Activated CD8-positive, alpha-beta memory T cell treated with anti-CD3 and anti-CD28 coated beads for 24 hours (primary cell): ENCODE results near the gene MED12L.

Source experiments
- DNase-seq: peaks from one replicate; pipeline ENCODE4 v3.0.0-alpha.2; 2020

MED12L gene

DNA sequence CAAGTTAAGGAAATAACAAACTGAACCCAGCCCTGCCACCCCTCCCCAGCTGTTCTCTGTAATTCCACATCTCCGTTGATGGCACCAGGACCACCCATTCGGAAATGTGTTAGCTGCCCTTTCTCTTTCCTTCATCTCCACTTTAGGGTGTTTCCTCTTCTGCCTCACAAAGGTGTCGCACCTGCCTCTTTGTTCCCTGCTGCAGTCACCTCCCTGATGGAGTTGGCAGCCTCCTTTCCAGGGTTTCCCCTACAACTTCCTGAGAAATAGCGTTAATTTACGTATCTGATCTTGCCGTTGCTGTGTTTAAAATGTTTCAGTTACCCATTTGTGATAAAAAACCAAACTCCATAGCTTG, 60.2 kb downstream of the MED12L start:
- no peak for DNase-seq

DNA sequence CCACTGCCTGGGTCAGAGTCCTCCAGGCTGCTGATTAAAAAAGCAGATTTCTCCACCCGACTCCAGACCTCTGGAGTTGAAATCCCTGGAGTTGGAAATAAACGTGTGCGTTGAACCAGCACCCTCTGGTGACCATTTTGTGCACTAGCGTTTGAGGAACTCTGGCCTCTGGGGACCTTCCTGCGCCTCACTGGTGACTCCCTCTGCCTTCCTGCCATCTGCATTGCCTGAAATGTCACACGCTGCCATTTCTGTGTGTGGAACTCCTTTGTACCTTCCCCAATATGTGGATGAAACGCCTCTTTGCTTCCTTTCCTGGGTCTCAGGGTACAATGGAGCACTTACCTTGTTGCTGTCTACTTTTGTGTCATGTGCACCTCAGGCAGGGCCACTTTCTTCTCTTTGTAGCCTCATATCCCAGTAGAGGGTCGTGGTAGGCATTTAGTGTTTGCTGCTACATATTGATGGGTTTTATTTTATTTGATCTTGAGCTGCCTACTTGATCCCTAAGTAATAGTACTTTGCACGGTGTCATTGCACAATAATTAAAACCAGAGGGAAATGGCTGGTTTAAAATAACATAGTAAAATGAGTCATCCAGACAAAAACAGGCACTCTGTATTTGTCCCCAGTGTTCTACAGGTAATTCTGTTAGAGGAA, 60.7 kb downstream of the MED12L start:
- DNase-seq: peak; percentile 73

DNA sequence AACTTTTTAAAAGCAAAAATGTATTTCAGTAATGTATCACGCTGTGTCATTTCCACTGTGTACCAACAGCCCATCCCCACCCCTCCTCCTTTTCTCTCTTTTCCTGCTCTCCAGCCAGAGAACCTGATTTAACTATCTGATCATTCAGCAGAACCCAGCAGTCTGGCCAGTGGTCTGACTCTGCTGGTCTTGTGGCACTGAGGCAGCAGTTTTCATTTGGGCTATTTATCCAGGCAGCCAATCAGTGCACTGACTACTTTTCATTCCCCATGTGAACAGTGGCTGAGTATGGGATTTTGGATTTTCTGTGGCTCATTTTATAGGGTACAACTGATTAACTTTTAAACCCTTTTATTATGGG, 61.2 kb downstream of the MED12L start:
- DNase-seq: no peak

GRCh38 chr3:151147299-151147698, 61.8 kb downstream of the MED12L start:
- DNase-seq: no peak

DNA sequence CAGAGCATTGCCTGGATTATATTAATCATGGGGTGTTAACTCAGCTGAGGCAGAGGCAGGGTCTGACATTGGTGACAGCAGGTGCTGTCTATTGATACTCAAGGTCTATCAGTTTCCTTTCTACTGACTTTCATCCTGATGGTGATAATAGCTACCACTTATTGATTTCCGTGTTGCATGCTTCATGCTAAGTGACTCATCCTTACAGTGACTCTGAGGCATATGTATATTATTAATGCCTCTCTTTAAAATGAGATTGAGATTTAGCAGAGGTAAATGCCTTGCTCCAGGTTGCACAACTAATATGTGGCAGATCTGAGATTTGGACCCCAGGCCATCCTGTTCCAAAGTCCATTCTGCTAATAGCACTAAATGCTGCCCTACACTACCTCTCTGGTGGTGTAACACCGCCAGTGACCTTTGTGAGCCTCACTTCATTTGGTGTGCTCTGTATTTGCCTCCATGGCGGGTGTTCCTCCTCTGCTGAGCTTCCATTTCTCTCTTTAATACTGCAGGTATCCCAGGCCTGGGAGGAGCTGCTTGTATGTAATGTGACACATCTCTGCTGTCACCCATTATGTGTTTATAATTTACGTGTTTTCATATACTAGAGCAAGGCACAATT, 67.1 kb downstream of the MED12L start:
- no peak for DNase-seq

DNA sequence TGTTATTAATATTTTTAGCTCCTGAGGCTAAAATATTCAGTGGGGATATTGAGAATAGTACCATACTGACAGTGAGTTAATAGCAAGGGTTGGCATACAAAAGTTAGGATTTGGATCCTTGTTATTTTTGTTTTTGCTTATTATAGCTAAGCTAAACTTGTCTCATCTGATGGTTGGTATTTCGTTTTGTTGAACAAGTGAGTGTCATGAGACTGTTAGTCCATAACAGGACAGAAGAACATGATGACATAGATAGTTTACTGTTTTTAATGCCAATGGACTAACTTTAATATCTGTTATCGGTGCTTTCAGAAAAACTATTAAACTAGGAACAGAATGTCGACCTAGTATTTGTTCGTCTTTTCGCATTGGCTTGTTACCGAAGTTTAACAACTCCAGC, 69.1 kb downstream of the MED12L start:
- no peak for DNase-seq

GRCh38 chr3:151155409-151156128, 70.1 kb downstream of the MED12L start:
- no peak for DNase-seq

GRCh38 chr3:151156618-151157216, 71.3 kb downstream of the MED12L start:
- no peak for DNase-seq

DNA sequence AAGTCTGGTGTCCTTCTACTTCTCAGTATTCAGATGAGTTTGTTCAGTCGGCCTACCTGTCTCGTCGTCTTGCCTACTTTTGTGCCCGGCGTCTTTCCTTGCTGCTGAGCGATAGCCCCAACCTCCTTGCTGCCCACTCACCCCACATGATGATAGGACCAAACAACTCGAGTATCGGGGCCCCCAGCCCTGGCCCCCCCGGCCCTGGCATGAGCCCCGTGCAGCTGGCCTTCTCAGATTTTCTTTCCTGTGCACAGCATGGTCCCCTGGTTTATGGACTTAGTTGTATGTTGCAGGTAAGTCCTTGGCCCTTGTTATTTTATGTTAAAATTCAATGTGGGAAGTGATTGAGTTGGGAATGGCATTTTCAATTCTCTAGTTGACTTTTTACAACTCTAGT, 74.3 kb downstream of the MED12L start:
- no peak for DNase-seq

DNA sequence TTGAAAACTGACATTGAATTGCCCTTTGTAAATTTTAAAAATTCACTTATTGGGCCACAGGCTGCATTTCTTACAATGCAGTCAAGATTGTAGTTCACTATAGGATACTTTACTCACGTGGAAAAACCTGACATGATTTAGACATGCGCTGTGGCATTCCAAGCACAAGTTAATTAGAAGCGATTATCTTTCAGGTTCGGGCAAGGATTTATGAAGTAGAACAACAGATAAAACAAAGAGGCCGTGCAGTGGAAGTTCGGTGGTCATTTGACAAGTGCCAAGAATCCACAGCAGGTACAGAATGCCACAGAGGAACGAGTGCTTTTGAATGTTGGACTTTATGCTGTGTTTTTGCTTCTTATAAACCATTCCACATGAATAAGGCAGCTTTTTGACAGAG, 79.8 kb downstream of the MED12L start:
- DNase-seq: no peak

DNA sequence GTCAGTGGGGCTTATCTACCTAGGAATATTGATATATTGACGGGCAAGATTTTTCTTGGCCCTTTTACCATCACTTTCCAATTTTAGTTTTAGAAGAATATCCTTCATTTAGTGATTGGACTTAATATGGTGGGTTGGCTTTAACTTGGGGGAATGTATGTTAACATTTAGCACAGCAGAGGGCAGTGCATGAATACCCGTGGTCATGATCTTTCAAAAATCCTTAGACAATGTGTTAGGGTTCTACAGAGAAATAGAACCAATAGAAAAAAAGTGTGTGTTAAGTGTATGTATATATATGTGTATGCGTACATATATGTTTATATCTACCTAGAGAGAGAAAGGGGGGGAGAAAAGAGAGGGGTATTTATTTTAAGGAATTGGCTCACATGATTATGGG, 80.7 kb downstream of the MED12L start:
- DNase-seq: no peak

GRCh38 chr3:151168269-151169094, 83.0 kb downstream of the MED12L start:
- DNase-seq: peak; percentile 91

DNA sequence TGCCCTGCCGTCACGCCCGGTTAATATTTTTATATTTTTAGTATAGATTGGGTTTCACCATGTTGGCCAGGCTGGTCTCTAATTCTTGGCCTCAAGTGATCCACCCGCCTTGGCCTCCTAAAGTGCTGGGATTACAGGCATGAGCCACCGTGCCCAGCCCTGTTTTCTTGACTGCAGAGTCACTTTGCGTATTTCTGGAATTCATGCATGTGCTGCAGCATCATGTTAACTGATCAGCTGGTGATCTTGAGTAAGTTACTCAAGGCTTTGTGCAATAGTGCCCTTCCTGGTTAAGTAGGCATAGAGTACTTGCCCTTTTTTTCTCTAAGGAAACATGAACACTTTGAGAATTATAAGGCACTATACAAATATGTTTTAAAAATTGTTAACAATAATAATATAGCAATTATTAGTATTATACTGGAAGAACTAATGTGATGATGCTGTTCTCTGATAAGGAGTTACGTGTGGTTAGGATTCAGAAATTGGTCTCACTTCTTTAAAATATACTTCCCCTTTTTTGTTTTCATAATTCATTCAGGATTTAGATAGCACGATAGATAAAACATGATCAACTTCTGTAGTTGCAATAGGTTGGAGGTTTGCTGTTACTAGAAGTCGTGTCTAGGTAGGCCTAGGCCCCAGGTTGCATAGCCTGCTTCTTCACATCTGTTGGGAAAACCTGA, 83.9 kb downstream of the MED12L start:
- no peak for DNase-seq

GRCh38 chr3:151169948-151170679, 84.7 kb downstream of the MED12L start:
- DNase-seq: peak; percentile 75

GRCh38 chr3:151171145-151171757, 85.8 kb downstream of the MED12L start:
- DNase-seq: no peak

DNA sequence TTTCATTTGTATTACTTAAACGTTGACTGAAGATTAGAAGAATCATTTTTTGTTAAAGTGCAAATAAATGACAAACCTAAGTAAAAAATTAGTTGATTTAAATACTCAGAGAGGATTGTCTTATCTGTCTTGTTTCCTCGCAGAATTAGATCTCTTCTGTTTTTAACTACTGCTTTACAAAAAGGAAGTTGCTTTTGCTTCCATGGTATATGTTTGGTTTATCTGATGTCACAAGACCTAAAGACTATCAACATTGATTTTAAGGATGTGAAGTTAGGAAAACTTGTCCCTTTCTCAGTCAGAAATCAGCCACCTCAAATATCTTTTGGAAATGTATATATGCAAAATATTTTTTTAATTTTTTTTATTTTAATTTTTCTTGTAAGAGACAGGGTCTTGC, 88.9 kb downstream of the MED12L start:
- DNase-seq: no peak

DNA sequence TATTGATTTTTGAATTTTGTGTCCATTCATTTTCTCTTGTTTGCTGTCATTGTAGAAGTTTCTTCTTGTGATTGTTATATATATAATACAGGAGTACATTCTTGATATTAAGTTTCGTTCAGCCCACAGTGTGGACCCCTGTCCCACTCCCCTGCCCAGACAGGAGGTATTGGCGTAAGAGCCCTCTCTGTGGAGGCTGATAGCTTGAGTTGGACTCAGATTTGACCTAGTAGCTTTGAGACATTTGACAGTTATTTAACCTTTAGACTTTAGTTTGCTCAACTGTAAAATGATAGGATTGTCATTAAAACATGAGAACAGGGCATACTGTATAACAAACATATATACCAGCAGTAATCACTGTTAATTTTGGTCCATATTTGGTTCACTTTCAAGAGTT, 90.5 kb downstream of the MED12L start:
- DNase-seq: no peak

GRCh38 chr3:151178208-151178845, 92.9 kb downstream of the MED12L start:
- DNase-seq: no peak

- no peak for DNase-seq
These were observed 97.0 kb downstream of the MED12L start for GRCh38 chr3:151182349-151183079.

DNA sequence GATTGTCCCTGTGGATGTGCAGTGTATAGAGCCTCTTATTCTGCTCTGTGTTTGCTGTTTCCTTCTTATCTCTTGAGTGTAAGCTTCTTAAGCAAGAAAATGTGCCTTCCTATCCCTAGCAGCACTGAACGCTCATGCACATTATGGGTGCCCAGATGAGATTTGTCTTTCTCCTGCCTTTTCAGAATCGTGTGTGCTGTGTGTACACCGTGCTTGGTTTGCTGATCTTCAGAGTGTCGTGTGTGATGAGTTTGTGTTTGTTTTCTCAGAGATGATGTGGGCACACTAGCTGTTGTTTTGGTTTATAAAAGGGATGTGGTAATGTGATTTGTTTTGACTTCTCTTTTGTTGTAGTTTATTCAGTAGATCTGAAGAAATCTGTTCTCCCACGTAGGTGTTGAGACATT, 97.8 kb downstream of the MED12L start:
- DNase-seq: no peak
